K562 (cell line): ENCODE results near the gene LAIR2. TPM values are rescaled to one million over a fixed set of nuclear protein-coding genes. Genes with fewer than 3 reads are reported as not detected.

ENCODE experiments used
- ATAC-seq: fragments of 200-7000 bp; cut with Tn5 transposase; 3 replicates; pipeline ENCODE4 v1.9.1; 2020; ENCODE audit warnings: moderate library complexity
- BruUV-seq: library from RNA; stranded (reverse); fragments of 400-500 nt; replicated peaks from 2 replicates; lab custom pipeline; 2021; lab: Mats Ljungman, UMichigan
- CTCF ChIA-PET: fragments of 300-600 bp; formaldehyde crosslinking; extraction: SDS; loops from one replicate; lab custom pipeline; 2021; ENCODE audit warnings: low intra/inter-chr PET ratio; lab: Yijun Ruan, JAX
- POLR2A ChIA-PET: fragments of 300-600, 350-650 bp; sonication (Branson Sonifier 250); formaldehyde crosslinking; extraction: SDS; loops from one replicate; lab custom pipeline; 2021; ENCODE audit warnings: antibody characterized with exemption, inconsistent platforms; lab: Yijun Ruan, JAX
- DNase-seq, 4 experiments: peaks; one replicate each; pipeline versions ENCODE4 v3.0.0 to v3.0.0-alpha.2; 2011 to 2018; ENCODE audit warnings: low spot score in 3 of 4, mixed read lengths in 3 of 4; ENCODE audit errors: extremely low read depth in 1 of 4
- FAIRE-seq: peaks from 2 replicates; lab custom pipeline; 2011; peaks lifted over from hg19 to GRCh38; lab: Jason Lieb, UNC
- H2AFZ ChIP-seq: 2 replicates; pipeline ENCODE4 v1.6.0; 2011; ENCODE audit warnings: low read depth, low read length, control low read depth, inconsistent platforms
- H3K27ac ChIP-seq: fragments of 200-600 bp; 3 replicates; pipeline ENCODE4 v1.8.0; 2011; ENCODE audit warnings: low read depth, mild to moderate bottlenecking, control low read depth, inconsistent platforms, low read length, moderate library complexity, mixed read lengths; ENCODE audit errors: extremely low read depth
- H3K27me3 ChIP-seq, 2 experiments: fragments of 300-600 bp in 1 of 2; 2 replicates in 1 of 2; 3 replicates in 1 of 2; pipeline versions ENCODE4 v1.6.0 to v1.8.0; 2011; ENCODE audit warnings: inconsistent platforms in 2 of 2, low read length in 2 of 2, mild to moderate bottlenecking in 1 of 2, mixed read lengths in 1 of 2, moderate library complexity in 1 of 2; ENCODE audit not compliant: control insufficient read depth in 2 of 2, insufficient read depth in 2 of 2
- H3K36me3 ChIP-seq: fragments of 300-600 bp; 3 replicates; pipeline ENCODE4 v1.8.0; 2011; ENCODE audit warnings: mild to moderate bottlenecking, low read length, inconsistent platforms; ENCODE audit not compliant: control insufficient read depth, insufficient read depth
- H3K4me1 ChIP-seq, 2 experiments: fragments of 200-600 bp in 1 of 2; replicated peaks in 1 of 2; 2 replicates in 1 of 2; 3 replicates in 1 of 2; pipeline versions ENCODE4 v1.5.1 to v1.8.0; 2011; ENCODE audit warnings: inconsistent platforms in 2 of 2, low read length in 2 of 2, mild to moderate bottlenecking in 1 of 2, mixed read lengths in 1 of 2, moderate library complexity in 1 of 2; ENCODE audit not compliant: control insufficient read depth in 2 of 2, insufficient read depth in 2 of 2
- H3K4me2 ChIP-seq: 2 replicates; pipeline ENCODE4 v1.6.1; 2011; ENCODE audit warnings: low read length, control low read depth, inconsistent platforms, mixed read lengths; ENCODE audit not compliant: insufficient read depth
- H3K4me3 ChIP-seq: fragments of 200-600 bp; sonication (generic), shearing (Covaris generic); 2 replicates; pipeline ENCODE4 v1.5.1; 2016; ENCODE audit warnings: control low read depth, inconsistent platforms
- H3K79me2 ChIP-seq: fragments of 200-600 bp; 3 replicates; pipeline ENCODE4 v1.8.0; 2011; ENCODE audit warnings: low read length, inconsistent platforms; ENCODE audit not compliant: control insufficient read depth, insufficient read depth
- H3K9ac ChIP-seq, 2 experiments: 2 replicates each; pipeline versions ENCODE4 v1.6.0 to v1.6.1; 2011; ENCODE audit warnings: low read depth in 2 of 2, low read length in 2 of 2, control low read depth in 1 of 2, inconsistent platforms in 1 of 2, mild to moderate bottlenecking in 1 of 2, mixed read lengths in 1 of 2; ENCODE audit not compliant: insufficient read depth in 1 of 2
- H3K9me1 ChIP-seq: one replicate; pipeline ENCODE4 v1.6.0; 2011; ENCODE audit warnings: inconsistent platforms, mild to moderate bottlenecking, low read length, moderate library complexity; ENCODE audit not compliant: control insufficient read depth, insufficient read depth
- H3K9me3 ChIP-seq: replicated peaks from 2 replicates; pipeline ENCODE4 v1.5.1; 2011; ENCODE audit warnings: low read depth, low read length, inconsistent platforms; ENCODE audit not compliant: control insufficient read depth, insufficient read depth
- H4K20me1 ChIP-seq: replicated peaks from 2 replicates; pipeline ENCODE4 v1.6.1; 2011; ENCODE audit warnings: low read length, inconsistent platforms, mixed read lengths; ENCODE audit not compliant: control insufficient read depth, insufficient read depth
- KDM1A ChIP-seq, 2 experiments: fragments of 450-650 bp; IDR thresholded peaks; 2 replicates each; pipeline ENCODE4 v1.6.1; 2016; ENCODE audit warnings: mild to moderate bottlenecking in 2 of 2
- NFIC ChIP-seq: fragments of 450-650 bp; IDR thresholded peaks from 2 replicates; pipeline ENCODE4 v1.6.1; 2017; ENCODE audit warnings: mild to moderate bottlenecking, inconsistent platforms
- NFIX ChIP-seq: fragments of 250-450 bp; sonication (Bioruptor Pico); IDR thresholded peaks from 2 replicates; pipeline ENCODE4 v1.4.0; 2020; ENCODE audit warnings: low read depth, mild to moderate bottlenecking, moderate library complexity
- RBM25 ChIP-seq: fragments of 200-400 bp; formaldehyde crosslinking; IDR thresholded peaks from 2 replicates; pipeline ENCODE4 v1.6.1; 2018; ENCODE audit warnings: low read length, low read depth, moderate library complexity; ENCODE audit not compliant: severe bottlenecking
- TEAD1 ChIP-seq, 2 experiments: fragments of 450-650 bp in 1 of 2; sonication (generic) in 1 of 2; formaldehyde crosslinking; IDR thresholded peaks; 2 replicates each; pipeline versions ENCODE4 v1.4.0 to v1.8.0; 2020 to 2022; ENCODE audit warnings: mild to moderate bottlenecking in 2 of 2, missing genetic modification reagents in 1 of 2
- ZNF143 ChIP-seq: sonication (generic); formaldehyde crosslinking; IDR thresholded peaks from 2 replicates; pipeline ENCODE4 v1.9.0; 2022; ENCODE audit warnings: mild to moderate bottlenecking, missing genetic modification reagents
- ZNF274 ChIP-seq: IDR thresholded peaks from 2 replicates; pipeline ENCODE4 v1.6.1; 2011; ENCODE audit warnings: low read depth, mild to moderate bottlenecking, low read length, moderate library complexity, borderline replicate concordance
- ZNF436 ChIP-seq: fragments of 250-450, 450-650 bp; sonication (Bioruptor Pico); formaldehyde crosslinking; IDR thresholded peaks from 2 replicates; pipeline ENCODE4 v1.7.0; 2020; ENCODE audit warnings: mild to moderate bottlenecking
- WGBS: fragments of 100-300 bp; shearing (Covaris generic); methylation state at CpG from one replicate; pipeline ENCODE4 v1.1.6; 2016; ENCODE audit warnings: low coverage, mixed read lengths; ENCODE audit not compliant: insufficient coverage; ENCODE audit errors: missing lambda C conversion rate; 5-methylcytosine and 5-hydroxymethylcytosine counted together
- in situ Hi-C: fragments of 300-500 bp; cut with MboI; formaldehyde crosslinking; loops from 4 replicates; pipeline ENCODE4 v1.15.0; 2018; ENCODE audit warnings: inconsistent platforms, mixed read lengths
- intact Hi-C: fragments of 100-400 bp; cut with micrococcal nuclease; formaldehyde crosslinking; loops from 2 replicates; pipeline ENCODE4 v1.14.2; 2022
- polyA plus RNA-seq, 8 experiments: library from polyadenylated mRNA; depleted of rRNA in 4 of 8; stranded (reverse) in 5 of 8; unstranded in 3 of 8; fragments of >200 nt; fragmentation: Nextera tagmentation in 2 of 8; fragmentation: Illumina TruSeq in 1 of 8; extraction: Ambion mirVana in 2 of 8; extraction: Trizol in 1 of 8; gene quantifications; 2 replicates each; pipeline versions ENCODE4 v1.2.1 to v1.2.3, GENCODE V29; 2011 to 2014; ENCODE audit warnings: inconsistent platforms in 1 of 8, missing spikeins in 1 of 8
- total RNA-seq, 7 experiments: library from RNA; depleted of rRNA in 6 of 7; stranded (reverse); fragments of >200 nt in 6 of 7; fragmentation: Illumina TruSeq in 2 of 7; extraction: Trizol in 2 of 7; gene quantifications; 2 replicates each; pipeline versions ENCODE4 v1.2.1 to v1.2.3, GENCODE V29; 2011 to 2021; ENCODE audit warnings: low replicate concordance in 1 of 7
- TF ChIP-seq, protein P1 (sequence below), 2 experiments: fragments of 450-650 bp; formaldehyde crosslinking in 1 of 2; IDR thresholded peaks; 2 replicates each; pipeline versions ENCODE4 v1.4.0 to v1.6.1; 2014 to 2020; ENCODE audit warnings: mild to moderate bottlenecking in 2 of 2, borderline replicate concordance in 1 of 2, low read depth in 1 of 2

LAIR2 gene
- total and polyA plus RNA-seq, 9 of the 15 experiments (the other 6 are each of a cell fraction or from before 2014, with no cell fraction given), result not detected

DNA sequence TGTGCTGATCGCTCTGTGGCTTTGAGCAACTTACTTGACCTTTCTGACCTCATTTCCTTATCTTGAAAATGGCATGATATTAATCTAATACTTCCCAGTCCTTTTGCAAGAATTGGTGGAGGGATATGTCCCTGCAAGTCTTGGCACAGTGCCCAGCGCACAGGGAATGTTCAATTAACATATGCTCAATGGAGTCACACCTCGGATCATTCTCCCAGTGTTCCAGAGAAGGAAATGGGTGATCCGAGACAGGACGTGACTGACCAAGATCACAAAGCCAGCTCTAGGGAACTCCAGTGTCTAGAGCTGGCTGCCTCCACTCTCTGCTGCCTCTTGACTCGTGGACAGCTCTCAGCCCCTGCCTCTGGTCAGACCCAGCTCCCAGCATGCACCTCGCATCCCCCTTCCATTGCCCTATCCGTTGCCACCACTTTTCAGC is 33.1 kb upstream of the LAIR2 start:
- FAIRE-seq (peak; percentile 58), DNase-seq (peak in 2 of 4 experiments; percentile 20 to 30), ATAC-seq (peak; percentile 30; the same call in 1 of the 3 replicates)
- Histone ChIP-seq H3K79me2 (no peaks in the 10 kb centered on the region), H3K27ac (no peak overlapping the region), H2AFZ (no peak overlapping the region), H3K9ac (peak overlapping the region in 1 of 2 experiments; percentile 55; a peak in 1 of 4 replicates), H3K27me3 (peaks cover 6 to 30% of the 10 kb centered on the region in 2 experiments), H4K20me1 (0 out of 2 replicates have a peak, but pooled peaks cover 3% of the 10 kb centered on the region), H3K4me3 (no peak overlapping the region), H3K4me2 (no peak overlapping the region; the same call in 1 of the 2 replicates), H3K9me3 (no peaks in the 10 kb centered on the region), H3K36me3 (no peaks in the 10 kb centered on the region), H3K4me1 (peaks cover 0 to 33% of the 10 kb centered on the region in 2 experiments; a peak in 2 of 5 replicates), H3K9me1 (no peaks in the 10 kb centered on the region)
- no TSS peak for BruUV-seq
- in situ Hi-C loops (no loop called here), intact Hi-C loops (no loop called here)
- POLR2A ChIA-PET, result no interaction called here
- CTCF ChIA-PET, result no interaction called here
- under 1% methylated on average over 8 of the region's 8 CpGs for WGBS
- TF ChIP-seq, protein P1, sequence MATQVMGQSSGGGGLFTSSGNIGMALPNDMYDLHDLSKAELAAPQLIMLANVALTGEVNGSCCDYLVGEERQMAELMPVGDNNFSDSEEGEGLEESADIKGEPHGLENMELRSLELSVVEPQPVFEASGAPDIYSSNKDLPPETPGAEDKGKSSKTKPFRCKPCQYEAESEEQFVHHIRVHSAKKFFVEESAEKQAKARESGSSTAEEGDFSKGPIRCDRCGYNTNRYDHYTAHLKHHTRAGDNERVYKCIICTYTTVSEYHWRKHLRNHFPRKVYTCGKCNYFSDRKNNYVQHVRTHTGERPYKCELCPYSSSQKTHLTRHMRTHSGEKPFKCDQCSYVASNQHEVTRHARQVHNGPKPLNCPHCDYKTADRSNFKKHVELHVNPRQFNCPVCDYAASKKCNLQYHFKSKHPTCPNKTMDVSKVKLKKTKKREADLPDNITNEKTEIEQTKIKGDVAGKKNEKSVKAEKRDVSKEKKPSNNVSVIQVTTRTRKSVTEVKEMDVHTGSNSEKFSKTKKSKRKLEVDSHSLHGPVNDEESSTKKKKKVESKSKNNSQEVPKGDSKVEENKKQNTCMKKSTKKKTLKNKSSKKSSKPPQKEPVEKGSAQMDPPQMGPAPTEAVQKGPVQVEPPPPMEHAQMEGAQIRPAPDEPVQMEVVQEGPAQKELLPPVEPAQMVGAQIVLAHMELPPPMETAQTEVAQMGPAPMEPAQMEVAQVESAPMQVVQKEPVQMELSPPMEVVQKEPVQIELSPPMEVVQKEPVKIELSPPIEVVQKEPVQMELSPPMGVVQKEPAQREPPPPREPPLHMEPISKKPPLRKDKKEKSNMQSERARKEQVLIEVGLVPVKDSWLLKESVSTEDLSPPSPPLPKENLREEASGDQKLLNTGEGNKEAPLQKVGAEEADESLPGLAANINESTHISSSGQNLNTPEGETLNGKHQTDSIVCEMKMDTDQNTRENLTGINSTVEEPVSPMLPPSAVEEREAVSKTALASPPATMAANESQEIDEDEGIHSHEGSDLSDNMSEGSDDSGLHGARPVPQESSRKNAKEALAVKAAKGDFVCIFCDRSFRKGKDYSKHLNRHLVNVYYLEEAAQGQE (IDR thresholded peaks at IDR 0.05; ENCODE audit: borderline replicate concordance), result peak; percentile 13; the same call in 1 of the 2 replicates
- TF ChIP-seq, protein P1 (CRISPR knock-in tag; IDR thresholded peaks at IDR 0.05; ENCODE audit: low read depth), result no peak
- TF ChIP-seq RBM25, result peak; percentile 11
- TF ChIP-seq ZNF436 (CRISPR knock-in tag), result no peak
- peak; percentile 61 for TF ChIP-seq ZNF143 (CRISPR knock-in tag)
- peak; percentile 88 for TF ChIP-seq NFIC
- peak in 1 of 2 experiments; percentile 53; a peak in 2 of 4 replicates for TF ChIP-seq KDM1A (IDR thresholded peaks at IDR 0.05)
- peak; percentile 42 for TF ChIP-seq NFIX
- no peak for TF ChIP-seq TEAD1 (CRISPR knock-in tag; IDR thresholded peaks at IDR 0.05)
- no peak for TF ChIP-seq ZNF274
